Measurements from ENCODE around the gene OTOGL. TPM values are rescaled to one million over a fixed set of nuclear protein-coding genes. Genes with fewer than 3 reads are reported as not detected.

Gene OTOGL
- total and polyA plus RNA-seq, 7 donors = 0.03 to 0.30 (median 0.07) TPM; not detected in 2

DNA sequence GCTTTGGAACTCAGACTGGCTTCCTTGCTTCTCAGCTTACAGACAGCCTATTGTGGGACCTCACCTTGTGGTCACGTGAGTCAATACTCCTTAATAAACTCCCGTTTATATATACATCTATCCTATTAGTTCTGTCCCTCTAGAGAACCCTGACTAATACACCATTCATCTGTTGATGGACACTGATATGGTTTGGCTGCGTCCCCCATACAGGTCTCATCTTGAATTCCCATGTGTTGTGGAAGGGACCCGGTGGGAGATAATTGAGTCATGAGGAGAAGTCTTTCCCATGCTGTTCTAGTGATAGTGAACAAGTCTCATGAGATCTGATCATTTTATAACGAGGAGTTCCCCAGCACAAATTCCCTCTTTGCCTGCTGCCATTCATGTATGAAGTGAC is 57.0 kb downstream of the OTOGL start:
- TF ChIP-seq, protein P1, sequence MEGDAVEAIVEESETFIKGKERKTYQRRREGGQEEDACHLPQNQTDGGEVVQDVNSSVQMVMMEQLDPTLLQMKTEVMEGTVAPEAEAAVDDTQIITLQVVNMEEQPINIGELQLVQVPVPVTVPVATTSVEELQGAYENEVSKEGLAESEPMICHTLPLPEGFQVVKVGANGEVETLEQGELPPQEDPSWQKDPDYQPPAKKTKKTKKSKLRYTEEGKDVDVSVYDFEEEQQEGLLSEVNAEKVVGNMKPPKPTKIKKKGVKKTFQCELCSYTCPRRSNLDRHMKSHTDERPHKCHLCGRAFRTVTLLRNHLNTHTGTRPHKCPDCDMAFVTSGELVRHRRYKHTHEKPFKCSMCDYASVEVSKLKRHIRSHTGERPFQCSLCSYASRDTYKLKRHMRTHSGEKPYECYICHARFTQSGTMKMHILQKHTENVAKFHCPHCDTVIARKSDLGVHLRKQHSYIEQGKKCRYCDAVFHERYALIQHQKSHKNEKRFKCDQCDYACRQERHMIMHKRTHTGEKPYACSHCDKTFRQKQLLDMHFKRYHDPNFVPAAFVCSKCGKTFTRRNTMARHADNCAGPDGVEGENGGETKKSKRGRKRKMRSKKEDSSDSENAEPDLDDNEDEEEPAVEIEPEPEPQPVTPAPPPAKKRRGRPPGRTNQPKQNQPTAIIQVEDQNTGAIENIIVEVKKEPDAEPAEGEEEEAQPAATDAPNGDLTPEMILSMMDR (IDR thresholded peaks at IDR 0.05) = no peak
- intact Hi-C loops (cut with DNase I) = no loop called here
- no peaks in the 10 kb centered on the region for H3K9me3 ChIP-seq
- ATAC-seq (no peak), DNase-seq (no peak)
- no peaks in the 10 kb centered on the region for H3K27me3 ChIP-seq (ENCODE audit: insufficient read depth in 3 of 3, low read length in 2 of 3)
- WGBS, 3 donors = 85 to 91% (median 86%) methylated on average over 5 of the region's 5 CpGs
- no peaks in the 10 kb centered on the region for H3K4me1 ChIP-seq
- H3K36me3 ChIP-seq (ENCODE audit: insufficient read depth in 1 of 2, low read depth in 1 of 2) = no peaks in the 10 kb centered on the region
- H3K27ac ChIP-seq = no peak overlapping the region
- H3K4me3 ChIP-seq = no peak overlapping the region

DNA sequence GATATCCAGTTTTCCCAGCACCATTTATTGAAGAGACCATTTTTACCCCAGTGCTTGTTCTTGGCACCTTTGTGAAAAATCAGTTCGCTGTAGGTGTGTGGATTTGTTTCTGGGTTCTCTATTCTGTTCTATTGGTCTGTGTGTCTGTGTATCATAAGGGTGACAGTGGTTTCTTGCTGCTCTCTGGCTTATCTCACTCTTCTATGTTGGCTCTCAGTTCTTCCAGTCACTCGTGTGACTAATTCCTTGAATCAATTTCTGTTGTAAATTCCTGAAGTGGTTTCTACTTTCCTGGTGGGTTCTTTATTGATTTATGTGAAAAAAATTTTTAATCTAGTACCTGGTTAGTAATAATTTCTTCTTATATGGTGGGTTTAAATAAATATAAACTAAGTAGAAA is 58.3 kb downstream of the OTOGL start:
- 54 to 59% (median 54%) methylated on average over 2 of the region's 2 CpGs for WGBS, 3 donors

DNA sequence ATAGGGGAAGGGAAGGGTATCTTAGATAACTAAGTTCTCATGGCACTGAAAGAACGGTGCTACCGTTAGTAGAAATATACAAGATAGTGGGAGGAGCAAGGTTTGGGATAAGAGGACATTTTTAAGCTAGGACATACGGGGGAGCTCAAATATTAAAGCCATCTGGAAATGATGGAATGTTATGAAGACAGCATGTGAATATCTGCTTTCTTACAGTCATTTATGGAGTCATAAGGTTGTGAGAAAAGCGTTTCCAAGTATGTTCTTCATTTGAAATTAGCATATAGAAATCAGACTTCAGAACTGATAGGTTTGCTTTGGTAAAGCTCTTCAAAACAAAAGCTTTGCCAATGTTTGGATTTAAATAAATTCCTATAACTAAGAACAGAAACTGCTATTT is 62.3 kb downstream of the OTOGL start:
- 56 to 69% (median 64%) methylated on average over 4 of the region's 4 CpGs for WGBS, 3 donors
- H3K9me3 ChIP-seq = no peaks in the 10 kb centered on the region
- intact Hi-C loops (cut with DNase I) = no loop called here

More for the DNA sequence above, 58.3 kb downstream of the OTOGL start:
- TF ChIP-seq, protein P1 (IDR thresholded peaks at IDR 0.05) = no peak
- intact Hi-C loops (cut with DNase I) = no loop called here
- Histone ChIP-seq H3K4me1 (no peaks in the 10 kb centered on the region), H3K27ac (no peak overlapping the region), H3K36me3 (ENCODE audit: insufficient read depth in 1 of 2, low read depth in 1 of 2) (no peaks in the 10 kb centered on the region), H3K4me3 (no peak overlapping the region), H3K27me3 (ENCODE audit: insufficient read depth in 3 of 3, low read length in 2 of 3) (no peaks in the 10 kb centered on the region), H3K9me3 (no peaks in the 10 kb centered on the region)
- ATAC-seq = no peak
- DNase-seq = no peak

DNA sequence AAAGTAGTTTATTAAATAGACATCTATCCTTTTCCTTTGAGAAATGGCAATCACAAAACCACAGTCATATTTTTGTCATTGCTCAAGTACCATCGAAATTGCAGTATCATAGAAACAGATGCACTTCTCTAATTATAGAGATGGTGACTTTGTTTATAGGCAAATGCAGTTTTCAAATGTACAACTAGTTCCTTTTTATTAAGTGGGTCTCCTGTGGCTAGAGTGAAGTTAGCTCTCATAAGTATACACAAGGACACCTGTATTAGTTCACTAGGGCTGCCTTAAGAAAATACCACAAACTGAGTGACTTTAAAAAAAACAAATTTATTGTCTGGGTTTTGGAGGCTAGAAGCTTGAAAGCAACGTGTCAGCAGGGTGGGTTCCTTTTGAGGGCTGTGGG is 62.8 kb downstream of the OTOGL start:
- Histone ChIP-seq H3K27ac (no peak overlapping the region), H3K4me1 (no peaks in the 10 kb centered on the region), H3K4me3 (no peak overlapping the region), H3K36me3 (ENCODE audit: insufficient read depth in 1 of 2, low read depth in 1 of 2) (no peaks in the 10 kb centered on the region), H3K9me3 (no peaks in the 10 kb centered on the region), H3K27me3 (ENCODE audit: insufficient read depth in 3 of 3, low read length in 2 of 3) (no peaks in the 10 kb centered on the region)
- intact Hi-C loops (cut with DNase I) = no loop called here
- ATAC-seq = no peak
- DNase-seq = no peak
- 70 to 76% (median 76%) methylated on average over 2 of the region's 2 CpGs for WGBS, 3 donors
- TF ChIP-seq, protein P1 (IDR thresholded peaks at IDR 0.05) = no peak

More for the DNA sequence above, 62.3 kb downstream of the OTOGL start:
- ATAC-seq = no peak
- no peak overlapping the region for H3K4me3 ChIP-seq
- H3K4me1 ChIP-seq = no peaks in the 10 kb centered on the region
- no peaks in the 10 kb centered on the region for H3K27me3 ChIP-seq (ENCODE audit: insufficient read depth in 3 of 3, low read length in 2 of 3)
- no peaks in the 10 kb centered on the region for H3K36me3 ChIP-seq (ENCODE audit: insufficient read depth in 1 of 2, low read depth in 1 of 2)
- DNase-seq = no peak
- TF ChIP-seq, protein P1 (IDR thresholded peaks at IDR 0.05) = no peak
- no peak overlapping the region for H3K27ac ChIP-seq

DNA sequence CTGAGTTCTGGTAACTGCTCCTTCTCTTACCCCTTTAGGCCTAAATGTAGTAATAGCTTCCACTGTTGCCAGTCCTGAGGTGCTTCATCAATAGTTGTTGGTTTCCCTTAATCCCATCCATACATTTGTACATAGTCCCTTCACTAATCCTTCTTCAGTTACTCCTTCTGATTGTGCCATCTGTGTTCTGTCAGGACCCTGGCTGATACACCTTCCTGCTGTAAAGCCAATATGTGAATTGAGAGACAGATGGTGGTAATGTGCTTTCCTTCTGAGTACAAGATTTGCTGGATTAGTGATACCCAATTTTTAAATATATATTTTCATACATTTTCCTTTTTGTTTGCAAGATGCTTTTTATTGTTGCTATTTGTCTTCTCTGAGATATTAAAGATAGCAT is 66.4 kb downstream of the OTOGL start:
- no peak for ATAC-seq
- no peaks in the 10 kb centered on the region for H3K27me3 ChIP-seq (ENCODE audit: insufficient read depth in 3 of 3, low read length in 2 of 3)
- DNase-seq = no peak
- H3K4me3 ChIP-seq = no peak overlapping the region
- H3K9me3 ChIP-seq = no peaks in the 10 kb centered on the region
- no peak overlapping the region for H3K27ac ChIP-seq
- H3K4me1 ChIP-seq = no peaks in the 10 kb centered on the region
- TF ChIP-seq, protein P1 (IDR thresholded peaks at IDR 0.05) = no peak
- no peaks in the 10 kb centered on the region for H3K36me3 ChIP-seq (ENCODE audit: insufficient read depth in 1 of 2, low read depth in 1 of 2)
- intact Hi-C loops (cut with DNase I) = no loop called here

Data from psoas muscle (tissue), 8 donors.